HG03558 (cell line): ENCODE results near the gene IER3.

Source experiments
- ATAC-seq: cut with Tn5 transposase; IDR thresholded peaks from one replicate; pipeline ENCODE4 v1.9.1; 2021; ENCODE audit warnings: moderate number of reproducible peaks; ENCODE audit not compliant: unreplicated experiment; ENCODE audit errors: extremely low read depth

IER3 gene, protein sequence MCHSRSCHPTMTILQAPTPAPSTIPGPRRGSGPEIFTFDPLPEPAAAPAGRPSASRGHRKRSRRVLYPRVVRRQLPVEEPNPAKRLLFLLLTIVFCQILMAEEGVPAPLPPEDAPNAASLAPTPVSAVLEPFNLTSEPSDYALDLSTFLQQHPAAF

GRCh38 chr6:30744054-30744805 is at the start of gene IER3:
Gene IER3 (minus strand): TSS chr6:30744547. CDS start chr6:30744518, 29 bp downstream.
- ATAC-seq = no peak

- no peak for ATAC-seq
Measured at GRCh38 chr6:30793521-30794194, 49.3 kb upstream of the IER3 start.

- no peak for ATAC-seq
Measured at GRCh38 chr6:30792786-30793185, 48.4 kb upstream of the IER3 start.

DNA sequence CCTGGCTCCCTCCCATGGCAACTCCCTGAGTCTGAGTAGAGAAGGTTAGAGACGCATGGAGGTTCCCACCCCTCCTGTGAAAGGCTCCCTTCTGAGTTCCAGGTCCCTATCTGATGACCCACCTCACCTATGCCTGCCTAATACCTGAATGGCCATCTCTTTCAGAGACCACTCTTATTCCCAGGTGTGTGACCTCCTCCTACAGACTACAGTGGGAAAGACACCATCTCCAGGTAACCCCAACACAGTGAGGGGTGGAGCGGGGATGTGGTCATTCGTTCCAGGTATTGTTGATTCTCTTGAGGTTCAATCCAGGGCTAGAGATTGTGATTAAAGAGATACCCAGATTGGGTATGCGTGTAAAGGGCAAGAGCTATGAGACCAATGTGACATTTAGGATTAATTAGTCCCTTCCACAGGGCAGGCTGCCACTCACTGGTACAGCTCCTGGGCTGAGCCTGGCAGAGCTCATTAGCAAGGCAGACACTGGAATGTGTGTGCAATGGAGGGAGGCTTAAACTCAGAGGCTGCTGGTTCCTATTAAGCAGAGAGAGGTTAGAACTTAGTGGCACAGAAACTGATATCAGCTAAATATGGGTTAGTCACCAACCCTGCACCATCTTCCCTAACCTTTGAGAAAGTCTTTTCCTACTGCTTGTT is 46.5 kb upstream of the IER3 start:
- no peak for ATAC-seq

DNA sequence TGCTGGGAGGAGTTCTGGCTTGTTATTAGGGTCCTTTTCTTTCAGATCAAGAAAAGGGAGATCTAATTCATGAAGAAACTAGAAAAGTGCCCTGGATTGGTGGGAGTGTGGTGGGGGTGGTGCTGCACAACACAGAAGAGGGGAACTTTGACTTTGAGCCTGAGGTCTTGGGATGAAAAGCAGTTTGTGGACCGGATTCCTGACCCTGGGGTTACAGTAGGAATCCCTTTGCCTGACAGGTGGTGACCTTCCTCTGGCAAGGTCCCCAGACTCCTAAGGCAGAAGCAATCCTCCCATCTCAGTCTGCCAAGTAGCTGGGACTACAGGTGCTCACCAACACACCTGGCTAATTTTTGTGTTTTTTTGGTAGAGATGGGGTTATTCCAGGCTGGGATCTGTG is 45.3 kb upstream of the IER3 start:
- ATAC-seq = no peak

- ATAC-seq = no peak
Measured at GRCh38 chr6:30787954-30788353, 43.6 kb upstream of the IER3 start.

- ATAC-seq = no peak
Measured at GRCh38 chr6:30782425-30783014, 38.2 kb upstream of the IER3 start.

- ATAC-seq = no peak
Measured at GRCh38 chr6:30781743-30782424, 37.5 kb upstream of the IER3 start.

DNA sequence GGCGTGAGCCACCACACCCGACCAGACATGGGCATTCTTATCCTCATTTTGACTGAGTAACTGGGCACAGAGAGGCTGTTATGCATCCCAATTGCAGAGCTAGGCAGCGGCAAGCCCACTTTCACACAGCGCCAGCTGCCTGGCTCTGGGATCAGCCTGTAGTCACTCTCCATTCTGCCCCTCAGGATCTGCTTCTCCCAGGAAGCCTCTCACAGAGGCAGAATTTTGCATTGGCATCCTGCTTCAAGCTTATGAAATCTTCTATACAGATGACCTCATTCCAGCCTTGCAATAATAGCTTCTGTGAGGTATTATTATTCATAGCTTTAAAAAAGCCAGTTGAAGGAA is 37.0 kb upstream of the IER3 start:
- no peak for ATAC-seq

- ATAC-seq = no peak
Measured at GRCh38 chr6:30780642-30780920, 36.2 kb upstream of the IER3 start.

DNA sequence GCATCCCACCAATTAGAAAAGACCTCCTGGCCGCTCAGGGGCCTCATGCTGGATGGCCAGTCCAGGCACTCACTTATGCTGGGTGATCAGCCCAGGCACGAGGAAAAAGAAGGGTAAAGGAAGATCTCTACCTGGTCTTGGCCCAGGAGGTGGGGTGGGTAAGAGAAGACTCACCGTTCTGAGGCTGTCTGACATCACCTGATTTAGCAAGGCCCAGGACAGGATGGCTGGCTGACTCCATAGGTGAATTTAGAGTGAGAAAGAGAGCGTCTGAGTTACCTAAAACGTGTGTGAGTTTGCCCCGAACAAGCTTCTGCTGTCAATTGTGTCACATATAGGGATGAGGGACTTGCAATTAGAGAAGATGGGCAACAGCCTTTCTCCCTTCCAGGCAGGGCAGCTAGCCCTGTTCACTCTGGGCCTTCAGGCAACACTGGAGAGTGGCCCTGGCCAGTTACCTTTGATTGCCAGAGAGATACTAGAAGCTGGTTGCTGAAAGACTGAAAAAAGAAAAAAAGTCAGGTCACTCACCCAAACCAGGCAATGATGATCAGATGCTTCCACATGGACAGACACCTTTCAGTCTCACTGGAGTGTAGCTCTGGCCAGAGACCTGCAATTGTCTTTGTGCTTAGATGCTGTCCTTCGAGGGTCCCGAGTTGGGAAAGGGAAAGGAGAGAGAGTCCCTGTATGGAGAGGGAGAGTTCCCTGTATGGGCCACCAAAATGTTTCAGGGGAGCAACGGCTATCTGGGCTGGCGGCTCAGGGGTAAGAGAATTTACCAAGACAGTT is 35.7 kb upstream of the IER3 start:
- no peak for ATAC-seq

DNA sequence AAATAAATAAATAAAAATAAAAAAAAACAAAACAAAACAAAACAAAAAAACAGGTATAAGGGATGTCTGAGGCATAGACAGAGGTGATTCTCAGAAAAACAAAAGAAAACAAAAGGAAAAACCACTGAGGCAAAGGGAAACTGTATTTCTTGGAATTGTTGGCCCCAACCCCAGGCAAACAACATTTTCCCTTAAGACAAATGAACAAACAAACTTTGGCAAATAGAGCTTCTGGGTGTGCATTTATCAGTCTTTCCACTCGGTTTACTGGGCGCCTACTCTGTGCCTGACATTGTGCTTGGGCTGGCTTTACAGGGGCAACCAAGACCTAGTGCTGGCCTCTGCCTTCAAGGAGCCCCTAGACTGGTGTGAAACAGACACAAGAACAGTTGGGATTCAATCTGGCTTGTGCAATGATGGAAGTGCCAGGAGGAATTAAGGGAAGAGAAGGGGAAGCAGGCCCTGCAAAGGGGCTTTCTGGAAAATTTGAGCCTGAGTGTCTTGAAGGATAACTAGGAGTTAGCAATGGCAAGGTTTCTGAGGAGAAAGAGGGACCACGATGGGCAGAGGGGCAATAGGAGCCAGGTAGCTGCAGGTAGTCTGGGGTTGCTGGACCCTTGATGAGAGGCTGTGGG is 33.8 kb upstream of the IER3 start:
- no peak for ATAC-seq

DNA sequence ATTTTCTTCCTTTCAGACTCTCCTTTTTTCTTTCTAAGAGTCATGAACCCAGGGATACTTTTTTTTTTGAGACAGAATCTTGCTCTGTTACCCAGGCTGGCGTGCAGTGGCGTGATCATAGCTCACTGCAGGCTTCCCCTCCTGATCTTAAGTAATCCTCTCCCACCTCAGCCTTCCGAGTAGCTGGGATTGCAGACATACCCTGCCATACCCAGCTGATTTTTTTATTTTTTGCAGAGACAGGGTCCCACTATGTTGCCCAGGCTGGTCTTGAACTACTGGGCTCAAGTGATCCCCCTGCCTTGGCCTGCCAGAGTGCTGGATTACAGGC is 32.8 kb upstream of the IER3 start:
- ATAC-seq = no peak

GRCh38 chr6:30776390-30777154 is 32.2 kb upstream of the IER3 start:
- ATAC-seq = no peak

- ATAC-seq = no peak
Measured at GRCh38 chr6:30775104-30775503, 30.8 kb upstream of the IER3 start.

GRCh38 chr6:30774701-30775100 is 30.4 kb upstream of the IER3 start:
- no peak for ATAC-seq

- ATAC-seq = no peak
Measured at GRCh38 chr6:30770592-30770991, 26.2 kb upstream of the IER3 start.

GRCh38 chr6:30769853-30770524 is 25.6 kb upstream of the IER3 start:
- ATAC-seq = no peak
